T47D (cell line): ENCODE measurements around the gene ERICH2.

Experiments used
- DNase-seq, 2 experiments: peaks; one replicate each; pipeline versions ENCODE4 v3.0.0 to v3.0.0-alpha.2; 2011 to 2012; ENCODE audit warnings: low read depth in 1 of 2, low spot score in 1 of 2
- JUND ChIP-seq: IDR thresholded peaks from 2 replicates; pipeline ENCODE4 v1.6.1; 2012; ENCODE audit warnings: low read depth
- in situ Hi-C: cut with HindIII; loops from 2 replicates; pipeline ENCODE4 v1.10.0; 2016; ENCODE audit warnings: low sequenced_read_pairs, low pct_unique_long_range_greater_than_20kb

ERICH2 gene

GRCh38 chr2:170821531-170822289, 51.5 kb downstream of the ERICH2 start:
- no peak for TF ChIP-seq JUND
- DNase-seq, result no peak
- in situ Hi-C loops, result no loop called here

- no peak for TF ChIP-seq JUND
- in situ Hi-C loops, result no loop called here
- no peak for DNase-seq
Observed at GRCh38 chr2:170822290-170823087, 52.3 kb downstream of the ERICH2 start.

DNA sequence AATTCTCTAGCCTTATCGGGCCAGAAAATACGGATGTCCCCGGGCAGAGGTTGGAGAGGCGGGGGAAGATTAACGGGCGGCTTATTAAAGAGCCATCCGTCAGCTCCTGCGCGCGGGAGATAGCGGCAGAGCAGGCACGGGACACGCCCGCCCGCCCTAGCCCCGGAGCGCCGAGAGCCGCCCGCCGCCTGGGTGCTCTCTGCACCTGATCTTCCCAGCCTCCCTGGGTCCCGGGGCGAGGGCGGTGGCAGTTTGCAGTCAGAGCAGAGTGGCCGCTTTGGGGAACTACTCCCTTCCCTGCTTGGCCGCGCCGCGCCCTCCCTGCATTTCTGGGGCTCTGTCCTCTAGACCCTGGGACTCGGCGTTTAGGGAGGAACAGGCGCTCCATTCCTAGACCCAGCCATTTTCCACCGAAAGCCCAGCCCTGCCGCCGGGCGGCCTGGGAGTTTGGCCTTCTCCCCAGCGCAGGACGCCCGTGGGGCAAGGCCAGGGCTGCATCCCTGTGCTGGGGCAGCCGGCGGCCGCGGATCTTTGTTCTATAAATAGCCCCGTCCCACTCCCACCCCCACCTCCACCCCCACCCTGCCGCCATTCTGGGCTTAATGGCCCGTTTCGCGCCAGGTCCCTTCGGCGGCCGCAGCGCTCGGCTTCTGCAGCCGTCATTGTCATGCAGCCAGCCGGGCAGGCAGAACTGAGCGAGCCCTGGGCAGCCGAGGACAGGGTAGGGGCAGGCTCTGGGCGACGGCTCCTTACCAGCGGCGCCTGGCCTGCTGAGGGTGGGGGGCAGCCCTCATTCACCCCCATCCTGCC, 53.1 kb downstream of the ERICH2 start:
- no peak for TF ChIP-seq JUND
- DNase-seq, result no peak
- in situ Hi-C loops, result no loop called here

GRCh38 chr2:170823898-170824215, 53.7 kb downstream of the ERICH2 start:
- in situ Hi-C loops, result no loop called here

GRCh38 chr2:170824526-170825015, 54.4 kb downstream of the ERICH2 start:
- in situ Hi-C loops, result no loop called here
- TF ChIP-seq JUND, result no peak
- no peak for DNase-seq

More at GRCh38 chr2:170823898-170824215, 53.7 kb downstream of the ERICH2 start:
- no peak for TF ChIP-seq JUND
- DNase-seq, result no peak

GRCh38 chr2:170827841-170828532, 57.8 kb downstream of the ERICH2 start:
- TF ChIP-seq JUND, result no peak
- DNase-seq, result no peak
- in situ Hi-C loops, result no loop called here

- in situ Hi-C loops, result no loop called here
- no peak for DNase-seq
- no peak for TF ChIP-seq JUND
Observed at GRCh38 chr2:170828533-170828916, 58.3 kb downstream of the ERICH2 start.

GRCh38 chr2:170829036-170829435, 58.9 kb downstream of the ERICH2 start:
- DNase-seq, result no peak
- in situ Hi-C loops, result no loop called here
- TF ChIP-seq JUND, result no peak

DNA sequence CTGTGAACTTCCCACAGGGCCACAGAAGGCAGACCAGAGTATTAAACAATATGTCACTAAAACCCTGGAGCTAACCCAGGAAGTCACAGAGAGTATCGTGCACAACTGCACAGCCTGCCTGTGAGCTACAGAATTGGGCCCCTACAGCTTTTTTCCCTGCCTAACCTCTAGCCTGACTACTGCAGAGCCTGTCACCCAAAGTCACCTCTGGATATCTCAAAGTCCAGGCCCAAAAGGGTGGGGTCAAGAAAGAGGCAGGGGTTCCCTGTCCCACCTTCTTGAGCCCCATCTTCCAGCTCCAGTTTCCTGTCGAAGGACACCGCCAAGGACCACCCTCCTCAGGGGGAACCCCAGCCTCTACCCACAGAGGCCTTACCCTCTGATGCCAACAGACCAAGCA, 60.0 kb downstream of the ERICH2 start:
- in situ Hi-C loops, result no loop called here
- TF ChIP-seq JUND, result no peak
- no peak for DNase-seq

GRCh38 chr2:170831115-170831514, 60.9 kb downstream of the ERICH2 start:
- in situ Hi-C loops, result no loop called here
- TF ChIP-seq JUND, result no peak
- no peak for DNase-seq

DNA sequence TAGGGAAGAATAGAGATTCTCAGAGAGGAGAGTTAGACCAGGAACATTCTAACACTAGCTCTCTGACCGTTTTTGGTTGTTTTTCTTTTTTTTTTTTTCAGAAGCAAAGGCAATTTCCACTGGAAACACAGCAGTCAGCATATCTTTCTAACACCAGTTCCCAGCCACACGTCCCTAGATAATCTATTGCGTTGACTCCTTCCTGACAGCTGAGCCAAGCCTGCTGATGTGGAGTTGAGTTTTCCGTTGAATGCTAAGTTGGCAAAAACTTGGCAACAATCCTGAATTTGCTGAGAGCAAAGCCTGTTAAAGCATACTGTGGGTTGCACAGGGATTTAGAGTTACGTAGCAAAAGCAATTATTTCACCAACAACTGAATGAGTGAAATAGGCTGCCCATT, 65.8 kb downstream of the ERICH2 start:
- TF ChIP-seq JUND, result no peak
- no peak for DNase-seq
- in situ Hi-C loops, result no loop called here

DNA sequence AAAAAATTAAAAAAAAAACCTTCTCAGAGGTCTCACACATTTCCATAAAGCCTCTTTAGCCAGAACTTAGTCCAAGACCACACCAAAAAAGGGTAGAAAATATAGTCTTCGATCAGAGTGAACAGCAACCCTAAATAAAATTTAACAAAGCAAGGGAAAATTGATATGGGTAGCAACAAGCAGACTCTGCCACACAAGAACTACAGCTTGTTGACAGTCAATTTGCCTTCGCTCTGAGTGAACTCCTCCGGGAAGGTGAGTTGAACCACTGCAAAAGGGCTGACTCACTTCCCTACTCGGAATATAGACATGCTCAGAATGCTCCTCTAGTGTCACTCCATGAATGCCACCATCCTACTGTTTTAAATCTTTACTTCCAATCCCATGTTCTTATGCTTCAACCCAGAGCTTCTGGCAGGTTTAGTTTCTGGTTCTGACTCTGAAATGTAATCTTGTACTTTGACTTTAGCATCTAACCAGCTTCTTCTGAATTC, 70.6 kb downstream of the ERICH2 start:
- TF ChIP-seq JUND, result no peak
- DNase-seq, result no peak
- in situ Hi-C loops, result no loop called here

GRCh38 chr2:170842785-170843184, 72.6 kb downstream of the ERICH2 start:
- DNase-seq, result no peak
- in situ Hi-C loops, result no loop called here

More at GRCh38 chr2:170842785-170843184, 72.6 kb downstream of the ERICH2 start:
- TF ChIP-seq JUND, result no peak
